CD14-positive monocyte (primary cell): ENCODE measurements around the gene ATP5MC3. TPM values are rescaled to one million over a fixed set of nuclear protein-coding genes. Genes with fewer than 3 reads are reported as not detected.

ENCODE experiments used
- DNase-seq, 3 donors: peaks; one replicate each; pipeline ENCODE4 v3.0.0-alpha.2; 2011 to 2022
- H2AFZ ChIP-seq: 2 replicates; pipeline ENCODE4 v1.6.0; 2012; ENCODE audit warnings: mild to moderate bottlenecking, low read depth, low read length, inconsistent platforms; ENCODE audit not compliant: insufficient read depth, poor library complexity, severe bottlenecking
- H3K27ac ChIP-seq, 2 donors: 1 replicate in 1 of 2; 2 replicates in 1 of 2; pipeline ENCODE4 v1.5.1; 2012 to 2013; ENCODE audit warnings: low read length in 2 of 2, control low read depth in 1 of 2, inconsistent platforms in 1 of 2, low read depth in 1 of 2, mild to moderate bottlenecking in 1 of 2
- H3K27me3 ChIP-seq, 2 donors: one replicate each; pipeline versions ENCODE4 v1.6.0 to v1.6.1; 2011 to 2013; ENCODE audit warnings: low read length in 2 of 2; ENCODE audit not compliant: control insufficient read depth in 2 of 2, insufficient read depth in 2 of 2
- H3K36me3 ChIP-seq, 2 donors: replicated peaks in 1 of 2; 1 replicate in 1 of 2; 2 replicates in 1 of 2; pipeline versions ENCODE4 v1.5.1 to v1.6.1; 2012 to 2013; ENCODE audit warnings: low read length in 2 of 2, control low read depth in 1 of 2, inconsistent platforms in 1 of 2, mild to moderate bottlenecking in 1 of 2; ENCODE audit not compliant: insufficient read depth in 2 of 2, control insufficient read depth in 1 of 2
- H3K4me1 ChIP-seq, 2 donors: 1 replicate in 1 of 2; 2 replicates in 1 of 2; pipeline versions ENCODE4 v1.5.1 to v1.6.1; 2012 to 2013; ENCODE audit warnings: low read length in 2 of 2, control low read depth in 1 of 2, inconsistent platforms in 1 of 2, mild to moderate bottlenecking in 1 of 2, moderate library complexity in 1 of 2; ENCODE audit not compliant: insufficient read depth in 2 of 2, control insufficient read depth in 1 of 2
- H3K4me2 ChIP-seq: replicated peaks from 2 replicates; pipeline ENCODE3; 2012; ENCODE audit warnings: low read length, moderate library complexity, mild to moderate bottlenecking; ENCODE audit not compliant: poor library complexity, severe bottlenecking; ENCODE audit errors: extremely low read depth
- H3K4me3 ChIP-seq, 3 experiments: fragments of 200-600 bp in 1 of 3; sonication (generic) in 1 of 3; replicated peaks in 1 of 3; 1 replicate in 2 of 3; 2 replicates in 1 of 3; pipeline ENCODE4 v1.5.1; 2011 to 2013; ENCODE audit warnings: low read length in 3 of 3, mild to moderate bottlenecking in 3 of 3, control low read depth in 2 of 3, low read depth in 2 of 3, inconsistent platforms in 1 of 3, moderate library complexity in 1 of 3
- H3K79me2 ChIP-seq: 2 replicates; pipeline ENCODE4 v1.6.0; 2012; ENCODE audit warnings: mild to moderate bottlenecking, control low read depth, inconsistent platforms, low read length, moderate library complexity; ENCODE audit not compliant: insufficient read depth
- H3K9ac ChIP-seq: 2 replicates; pipeline ENCODE4 v1.6.0; 2017; ENCODE audit warnings: low read length, mild to moderate bottlenecking; ENCODE audit not compliant: insufficient read depth, poor library complexity, severe bottlenecking
- H3K9me3 ChIP-seq, 2 donors: replicated peaks in 1 of 2; 1 replicate in 1 of 2; 2 replicates in 1 of 2; pipeline versions ENCODE4 v1.5.1 to v1.6.1; 2012 to 2013; ENCODE audit warnings: low read length in 2 of 2, control low read depth in 1 of 2; ENCODE audit not compliant: control insufficient read depth in 1 of 2, insufficient read depth in 1 of 2
- H4K20me1 ChIP-seq: 2 replicates; pipeline ENCODE4 v1.6.0; 2012; ENCODE audit warnings: mild to moderate bottlenecking, low read length, control low read depth, moderate library complexity; ENCODE audit not compliant: insufficient read depth
- H3K27ac Mint-ChIP-seq, 7 donors: one replicate each; pipeline ENCODE4 v1.8.0; 2020; ENCODE audit warnings: mild to moderate bottlenecking in 7 of 7, mixed read lengths in 7 of 7, moderate library complexity in 6 of 7, inconsistent platforms in 2 of 7
- H3K27me3 Mint-ChIP-seq, 3 donors: one replicate each; pipeline ENCODE4 v1.8.0; 2021 to 2022; ENCODE audit warnings: low read depth in 3 of 3, mild to moderate bottlenecking in 3 of 3, mixed read lengths in 3 of 3, moderate library complexity in 3 of 3, inconsistent platforms in 1 of 3
- H3K36me3 Mint-ChIP-seq, 2 donors: one replicate each; pipeline ENCODE4 v1.8.0; 2020; ENCODE audit warnings: mixed read lengths in 2 of 2, inconsistent platforms in 1 of 2, mild to moderate bottlenecking in 1 of 2
- H3K4me1 Mint-ChIP-seq: one replicate; pipeline ENCODE4 v1.8.0; 2020; ENCODE audit warnings: mild to moderate bottlenecking, mixed read lengths
- H3K4me3 Mint-ChIP-seq, 2 donors: one replicate each; pipeline ENCODE4 v1.8.0; 2020; ENCODE audit warnings: mild to moderate bottlenecking in 2 of 2, mixed read lengths in 2 of 2, moderate library complexity in 1 of 2
- H3K9me3 Mint-ChIP-seq, 7 donors: one replicate each; pipeline ENCODE4 v1.8.0; 2020 to 2022; ENCODE audit warnings: mixed read lengths in 7 of 7, mild to moderate bottlenecking in 6 of 7, moderate library complexity in 6 of 7, inconsistent platforms in 2 of 7
- CTCF ChIP-seq: fragments of 200-600 bp; IDR thresholded peaks from one replicate; pipeline ENCODE4 v1.8.0; 2022; ENCODE audit warnings: antibody characterized with exemption, mild to moderate bottlenecking
- WGBS: methylation state at CpG from one replicate; pipeline ENCODE4 v1.1.5; 2013; ENCODE audit warnings: missing lambda C conversion rate; ENCODE audit not compliant: insufficient coverage; 5-methylcytosine and 5-hydroxymethylcytosine counted together
- intact Hi-C, 2 donors: fragments of 100-400 bp; cut with micrococcal nuclease; formaldehyde crosslinking; loops; one replicate each; pipeline versions ENCODE4 v1.15.0 to v1.15.1; 2023
- polyA plus RNA-seq, 3 donors: library from polyadenylated mRNA; depleted of rRNA in 1 of 3; unstranded in 2 of 3; stranded (reverse) in 1 of 3; fragments of 300-500 nt in 2 of 3; fragments of >200 nt in 1 of 3; fragmentation: Illumina TruSeq in 2 of 3; gene quantifications; 1 replicate in 2 of 3; 2 replicates in 1 of 3; pipeline ENCODE4 v1.2.3, GENCODE V29; 2012 to 2021

Gene ATP5MC3
- polyA plus RNA-seq, 3 donors = 139 to 533 (median 493) TPM

- peak overlapping the region; percentile 91 for H2AFZ ChIP-seq
- peak overlapping the region; percentile 86 for H3K4me2 ChIP-seq
- Mint-ChIP-seq H3K27ac (peak overlapping the region; percentile 98 to 100 (median 99)), H3K4me1 (peaks cover 21% of the 10 kb centered on the region), H3K36me3 (peaks cover under 1 to 8% of the 10 kb centered on the region in 2 donors), H3K9me3 (no peaks in the 10 kb centered on the region), H3K27me3 (no peaks in the 10 kb centered on the region), H3K4me3 (peak overlapping the region; percentile 100)
- intact Hi-C loops = no loop called here
- DNase-seq = no peak
- no peak for TF ChIP-seq CTCF
- H3K79me2 ChIP-seq = peaks cover 55% of the 10 kb centered on the region
- H4K20me1 ChIP-seq = peaks cover 29% of the 10 kb centered on the region
- H3K36me3 ChIP-seq = no peaks in the 10 kb centered on the region
- H3K9ac ChIP-seq = peak overlapping the region; percentile 91
- peaks cover 8 to 27% of the 10 kb centered on the region in 2 donors for H3K4me1 ChIP-seq
- H3K27me3 ChIP-seq = no peaks in the 10 kb centered on the region
- WGBS = 0% methylated on average over 2 of the region's 32 CpGs
- no peaks in the 10 kb centered on the region for H3K9me3 ChIP-seq
- H3K27ac ChIP-seq = peak overlapping the region; percentile 91 to 94
- peak overlapping the region; percentile 82 to 96 (median 88) for H3K4me3 ChIP-seq
These were observed 14.3 kb downstream of the ATP5MC3 start for GRCh38 chr2:175167076-175167791.

- intact Hi-C loops = no loop called here
- Histone ChIP-seq H3K4me2 (peak overlapping the region; percentile 86), H2AFZ (peak overlapping the region; percentile 91), H3K4me3 (peak overlapping the region in 1 of 3 experiments; percentile 88), H3K9ac (peak overlapping the region; percentile 91), H3K27ac (no peak overlapping the region), H3K9me3 (no peaks in the 10 kb centered on the region), H3K27me3 (no peaks in the 10 kb centered on the region), H3K79me2 (peaks cover 64% of the 10 kb centered on the region), H4K20me1 (peaks cover 38% of the 10 kb centered on the region), H3K36me3 (no peaks in the 10 kb centered on the region), H3K4me1 (peaks cover 8 to 27% of the 10 kb centered on the region in 2 donors)
- no peak for TF ChIP-seq CTCF
- H3K4me1 Mint-ChIP-seq = peaks cover 21% of the 10 kb centered on the region
- peaks cover 0 to 4% of the 10 kb centered on the region in 2 donors for H3K36me3 Mint-ChIP-seq
- no peak for DNase-seq
- WGBS = no CpG with 5 or more reads among the region's 9 CpGs
- no peak overlapping the region for H3K4me3 Mint-ChIP-seq
- H3K9me3 Mint-ChIP-seq = no peaks in the 10 kb centered on the region
- H3K27me3 Mint-ChIP-seq = no peaks in the 10 kb centered on the region
- no peak overlapping the region for H3K27ac Mint-ChIP-seq
These were observed 15.2 kb downstream of the ATP5MC3 start for GRCh38 chr2:175166216-175166824.
